ENCODE data around the gene OR4M1.
"Not testable (repeated sequence)": the region's sequence is repeated elsewhere in the genome, so short reads cannot be mapped to it uniquely, and the experiment has no call there.

OR4M1 gene

DNA sequence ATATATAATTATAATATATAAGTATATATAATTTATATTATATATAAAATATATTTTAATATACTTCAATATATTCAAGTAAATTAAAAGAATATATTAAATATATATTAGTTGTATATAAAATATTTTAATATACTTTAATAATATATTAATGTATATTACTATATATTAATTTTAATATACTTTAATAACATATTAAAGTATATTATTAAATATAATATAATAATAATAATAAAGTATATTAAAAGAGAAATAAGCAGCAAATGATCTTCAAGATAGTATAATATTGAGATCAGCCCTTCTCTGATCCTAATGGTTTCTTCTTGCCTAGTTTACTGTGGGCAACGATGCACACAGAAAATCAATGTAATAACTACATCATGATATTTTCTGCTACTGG, 2.3 kb downstream of the OR4M1 start:
- no peak for TF ChIP-seq CTCF (IDR thresholded peaks at IDR 0.05; ENCODE audit: low read depth, low read length)
- no peak overlapping the region for H3K4me3 ChIP-seq (ENCODE audit: low read depth, low read length)

DNA sequence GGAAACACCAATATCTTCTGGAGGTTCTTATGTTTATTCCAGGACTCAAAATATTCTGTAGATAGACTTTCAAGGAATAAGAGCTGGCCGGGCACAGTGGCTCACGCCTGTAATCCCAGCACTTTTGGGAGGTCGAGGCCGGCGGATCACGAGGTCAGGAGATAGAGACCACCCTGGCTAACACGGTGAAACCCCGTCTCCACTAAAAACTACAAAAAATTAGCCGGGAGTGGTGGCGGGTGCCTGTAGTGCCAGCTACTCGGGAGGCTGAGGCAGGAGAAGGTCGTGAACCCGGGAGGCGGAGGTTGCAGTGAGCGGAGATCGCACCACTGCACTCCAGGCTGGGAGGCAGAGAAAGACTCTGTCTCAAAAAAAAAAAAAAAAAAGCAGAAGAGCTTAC, 12.5 kb downstream of the OR4M1 start:
- not testable (repeated sequence) for H3K4me3 ChIP-seq (ENCODE audit: low read depth, low read length)

GRCh38 chr14:19787318-19787717, 14.0 kb downstream of the OR4M1 start:
- H3K4me3 ChIP-seq (ENCODE audit: low read depth, low read length) = not testable (repeated sequence)

GRCh38 chr14:19788150-19788549, 14.8 kb downstream of the OR4M1 start:
- H3K4me3 ChIP-seq (ENCODE audit: low read depth, low read length) = not testable (repeated sequence)

DNA sequence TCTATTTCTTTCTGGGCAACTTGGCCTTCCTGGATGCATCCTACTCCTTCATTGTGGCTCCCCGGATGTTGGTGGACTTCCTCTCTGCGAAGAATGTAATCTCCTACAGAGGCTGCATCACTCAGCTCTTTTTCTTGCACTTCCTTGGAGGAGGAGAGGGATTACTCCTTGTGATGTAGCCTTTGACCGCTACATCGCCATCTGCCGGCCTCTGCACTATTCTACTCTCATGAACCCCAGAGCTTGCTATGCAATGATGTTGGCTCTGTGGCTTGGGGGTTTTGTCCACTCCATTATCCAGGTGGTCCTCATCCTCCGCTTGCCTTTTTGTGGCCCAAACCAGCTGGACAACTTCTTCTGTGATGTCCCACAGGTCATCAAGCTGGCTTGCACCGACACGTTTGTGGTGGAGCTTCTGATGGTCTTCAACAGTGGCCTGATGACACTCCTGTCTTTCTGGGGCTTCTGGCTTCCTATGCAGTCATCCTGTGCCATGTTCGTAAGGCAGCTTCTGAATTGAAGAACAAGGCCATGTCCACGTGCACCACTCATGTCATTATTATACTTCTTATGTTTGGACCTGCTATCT, 23.3 kb downstream of the OR4M1 start:
- H3K4me3 ChIP-seq (ENCODE audit: low read depth, low read length) = not testable (repeated sequence)

- H3K4me3 ChIP-seq (ENCODE audit: low read depth, low read length) = no peak overlapping the region
- no peak for TF ChIP-seq CTCF (IDR thresholded peaks at IDR 0.05; ENCODE audit: low read depth, low read length)
Measured at GRCh38 chr14:19799880-19800279, 26.6 kb downstream of the OR4M1 start.

GRCh38 chr14:19800282-19801117, 27.2 kb downstream of the OR4M1 start:
- no peak for TF ChIP-seq CTCF (IDR thresholded peaks at IDR 0.05; ENCODE audit: low read depth, low read length)
- no peak overlapping the region for H3K4me3 ChIP-seq (ENCODE audit: low read depth, low read length)

DNA sequence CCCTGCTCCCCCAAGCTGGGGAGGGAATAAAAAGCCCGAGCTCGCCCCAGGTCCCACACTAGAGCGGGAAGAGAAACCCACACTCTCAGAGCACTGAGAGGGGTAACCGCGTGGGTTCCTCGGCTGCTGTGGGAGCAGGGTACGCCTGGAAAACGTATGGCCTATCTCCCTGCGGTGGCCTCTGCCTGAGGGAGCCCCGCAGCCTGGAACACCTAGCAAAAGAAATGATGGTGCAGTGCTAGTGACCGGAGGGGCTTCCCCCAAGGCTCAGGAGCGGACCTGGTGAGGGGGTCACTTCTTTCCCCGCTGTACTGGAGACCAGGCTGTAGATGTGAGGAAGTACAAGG, 27.8 kb downstream of the OR4M1 start:
- no peak overlapping the region for H3K4me3 ChIP-seq (ENCODE audit: low read depth, low read length)
- no peak for TF ChIP-seq CTCF (IDR thresholded peaks at IDR 0.05; ENCODE audit: low read depth, low read length)

DNA sequence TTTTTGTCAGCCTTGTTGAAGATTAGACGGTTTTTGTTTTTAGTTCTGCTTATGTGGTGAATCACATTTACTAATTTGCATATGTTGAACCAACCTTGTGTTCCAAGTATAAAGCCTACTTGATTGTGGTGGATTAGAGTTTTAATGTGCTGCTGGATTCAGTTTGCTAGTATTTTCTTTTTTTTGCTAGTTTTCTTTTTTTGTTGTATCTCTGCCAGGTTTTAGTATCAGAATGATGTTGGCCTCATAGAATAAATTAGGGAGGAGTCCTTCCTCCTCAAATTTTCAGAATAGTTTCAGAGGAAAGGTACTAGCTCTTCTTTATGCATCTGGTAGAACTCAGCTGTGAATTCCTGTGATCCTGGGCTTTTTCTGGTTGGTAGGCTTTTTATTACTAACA, 30.2 kb downstream of the OR4M1 start, which contains the start of gene OR4N2:
OR4N2 (plus strand) TSS at position 301 of the 400 bp plus-strand sequence. CDS start 23,679 bp downstream, outside the sequence.
- not testable (repeated sequence) for H3K4me3 ChIP-seq (ENCODE audit: low read depth, low read length)

- H3K4me3 ChIP-seq (ENCODE audit: low read depth, low read length) = not testable (repeated sequence)
Measured at GRCh38 chr14:19813171-19813920, 40.0 kb downstream of the OR4M1 start.

GRCh38 chr14:19819879-19820278, 46.6 kb downstream of the OR4M1 start:
- H3K4me3 ChIP-seq (ENCODE audit: low read depth, low read length) = not testable (repeated sequence)

DNA sequence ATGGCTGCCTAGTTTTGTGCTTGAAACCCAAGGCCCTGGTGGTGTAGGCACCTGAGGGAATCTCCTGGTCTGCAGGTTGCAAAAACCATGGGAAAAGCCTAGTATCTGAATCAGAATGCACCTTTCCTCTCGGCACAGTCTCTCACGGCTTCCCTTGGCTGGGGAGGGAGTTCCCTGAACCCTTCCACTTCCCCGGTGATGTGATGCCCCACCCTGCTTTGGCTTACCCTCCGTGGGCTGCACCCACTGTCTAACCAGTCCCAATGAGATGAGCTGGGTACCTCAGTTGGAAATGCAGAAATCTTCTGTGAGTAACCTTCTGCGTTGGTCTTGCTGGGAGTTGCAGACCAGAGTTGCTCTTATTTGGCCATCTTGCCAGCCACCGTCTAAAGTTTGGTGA, 47.7 kb downstream of the OR4M1 start:
- H3K4me3 ChIP-seq (ENCODE audit: low read depth, low read length) = not testable (repeated sequence)

Measured in WI38 (cell line).